ENCODE measurements around the gene CYP4F3.

DNA sequence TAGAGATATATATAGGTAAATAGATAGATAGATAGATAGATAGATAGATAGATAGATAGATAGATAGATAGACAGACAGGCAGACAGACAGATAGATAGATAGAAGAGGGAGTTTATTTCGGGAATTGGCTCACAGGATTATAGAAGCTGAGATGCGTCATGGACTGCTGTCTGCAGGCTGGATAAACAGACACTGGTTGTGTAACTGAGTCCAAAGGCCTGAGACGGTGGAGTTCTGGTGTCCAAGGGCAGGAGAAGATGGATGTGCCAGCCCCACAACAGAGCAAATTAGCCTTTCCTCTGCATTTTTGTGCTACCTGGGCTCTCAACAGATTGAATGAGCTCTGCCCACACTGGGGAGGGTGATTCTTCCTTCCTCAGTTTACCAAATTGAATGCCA is 2.7 kb downstream of the CYP4F3 start:
- no peak for TF ChIP-seq EZH2phosphoT487 (IDR thresholded peaks at IDR 0.05; ENCODE audit: insufficient read depth, low read depth)
- TF ChIP-seq EZH2 (IDR thresholded peaks at IDR 0.05; ENCODE audit: insufficient read depth, poor library complexity, severe bottlenecking) = no peak
